HG02943 (cell line): ENCODE results near the gene TGM5.
"Not testable (repeated sequence)": the region's sequence is repeated elsewhere in the genome, so short reads cannot be mapped to it uniquely, and the experiment has no call there.

Source experiments
- ATAC-seq: cut with Tn5 transposase; IDR thresholded peaks from one replicate; pipeline ENCODE4 v1.9.1; 2021; ENCODE audit warnings: mild to moderate bottlenecking, low read depth, moderate library complexity; ENCODE audit not compliant: unreplicated experiment

Gene TGM5

GRCh38 chr15:43198992-43199391 lies 67.7 kb downstream of the TGM5 start:
- ATAC-seq = no peak

DNA sequence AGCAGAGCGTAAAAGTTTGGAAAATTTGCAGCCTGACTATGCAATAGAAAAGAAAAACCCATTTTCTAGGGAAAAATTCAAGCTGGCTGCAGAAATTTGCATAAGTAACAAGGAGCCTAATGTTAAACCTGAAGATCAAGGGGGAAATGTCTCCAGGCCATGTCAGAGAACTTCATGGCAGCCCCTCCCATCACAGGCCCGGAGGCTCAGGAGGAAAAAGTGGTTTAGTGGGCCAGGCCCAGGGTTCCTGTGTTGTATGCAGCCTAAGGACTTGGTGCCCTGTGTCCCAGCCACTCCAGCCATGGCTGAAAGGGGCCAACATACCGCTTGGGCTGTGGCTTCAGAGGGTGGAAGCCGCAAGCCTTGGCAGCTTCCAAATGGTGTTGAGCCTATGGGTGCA lies 68.2 kb downstream of the TGM5 start:
- ATAC-seq = not testable (repeated sequence)

DNA sequence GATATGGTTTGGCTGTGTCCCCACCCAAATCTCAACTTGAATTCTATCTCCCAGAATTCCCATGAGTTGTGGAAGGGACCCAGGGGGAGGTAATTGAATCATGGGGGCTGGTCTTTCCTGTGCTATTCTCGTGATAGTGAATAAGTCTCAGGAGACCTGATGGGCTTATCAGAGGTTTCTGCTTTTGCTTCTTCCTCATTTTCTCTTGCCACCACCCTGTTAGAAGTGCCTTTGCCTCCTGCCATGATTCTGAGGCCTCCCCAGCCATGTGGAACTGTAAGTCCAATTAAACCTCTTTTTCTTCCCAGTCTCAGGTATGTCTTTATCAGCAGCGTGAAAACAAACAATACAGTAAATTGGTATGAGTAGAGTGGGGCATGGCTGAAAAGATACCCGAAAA lies 69.0 kb downstream of the TGM5 start:
- ATAC-seq = not testable (repeated sequence)

- no peak for ATAC-seq
Observed at GRCh38 chr15:43196760-43197548, 69.8 kb downstream of the TGM5 start.

DNA sequence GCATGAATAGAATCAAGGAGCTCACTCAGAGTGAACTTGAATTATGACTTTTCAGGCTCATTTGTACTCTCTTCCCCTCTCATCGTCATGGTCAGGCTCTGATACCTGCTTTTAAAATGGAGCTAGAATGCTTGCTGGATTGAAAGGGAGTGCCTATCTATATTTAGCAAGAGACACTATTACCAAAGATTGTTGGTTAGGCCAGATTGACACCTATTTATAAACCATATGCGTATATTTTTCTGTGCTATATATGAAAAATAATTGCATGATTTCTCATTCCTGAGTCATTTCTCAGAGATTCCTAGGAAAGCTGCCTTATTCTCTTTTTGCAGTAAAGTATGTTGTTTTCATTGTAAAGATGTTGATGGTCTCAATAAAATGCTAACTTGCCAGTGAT lies 71.9 kb downstream of the TGM5 start:
- no peak for ATAC-seq

DNA sequence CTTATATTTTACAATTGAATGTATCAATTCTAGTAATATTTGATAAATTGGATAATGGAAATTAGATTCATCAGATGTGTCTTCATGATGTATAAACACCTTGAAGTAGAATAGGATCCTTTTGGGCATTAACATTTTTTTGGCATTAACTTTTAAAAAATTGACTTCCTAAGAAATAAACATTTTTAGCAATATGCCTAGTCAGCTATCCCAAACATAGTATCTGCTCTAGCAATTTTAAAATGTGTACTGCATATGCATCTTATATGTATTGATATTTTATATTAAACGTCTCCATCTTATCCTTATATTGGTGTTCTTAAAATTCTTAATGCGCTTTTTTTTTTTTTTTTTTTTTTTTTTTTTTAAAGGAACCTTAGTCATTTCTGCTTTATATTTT lies 73.0 kb downstream of the TGM5 start:
- no peak for ATAC-seq

- no peak for ATAC-seq
Observed at GRCh38 chr15:43190178-43190577, 76.5 kb downstream of the TGM5 start.

DNA sequence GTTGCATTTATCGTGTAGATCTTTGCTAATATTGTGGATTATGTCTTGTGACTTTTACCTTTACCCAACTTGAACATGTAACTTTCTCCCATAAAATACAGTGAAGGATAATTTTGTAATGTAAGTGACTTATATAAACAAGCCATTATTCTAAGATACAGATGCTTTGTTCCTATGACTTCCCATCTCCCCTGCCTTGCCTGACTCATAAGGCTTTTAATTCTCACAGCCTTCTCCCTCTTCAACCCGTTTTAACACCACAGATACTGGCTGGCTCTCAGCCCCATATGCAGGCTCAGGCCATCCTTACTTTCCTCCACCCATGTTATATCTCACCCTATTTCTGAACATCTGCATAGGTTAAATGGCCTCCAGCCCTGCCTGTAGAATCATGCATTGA lies 77.4 kb downstream of the TGM5 start:
- ATAC-seq = no peak

DNA sequence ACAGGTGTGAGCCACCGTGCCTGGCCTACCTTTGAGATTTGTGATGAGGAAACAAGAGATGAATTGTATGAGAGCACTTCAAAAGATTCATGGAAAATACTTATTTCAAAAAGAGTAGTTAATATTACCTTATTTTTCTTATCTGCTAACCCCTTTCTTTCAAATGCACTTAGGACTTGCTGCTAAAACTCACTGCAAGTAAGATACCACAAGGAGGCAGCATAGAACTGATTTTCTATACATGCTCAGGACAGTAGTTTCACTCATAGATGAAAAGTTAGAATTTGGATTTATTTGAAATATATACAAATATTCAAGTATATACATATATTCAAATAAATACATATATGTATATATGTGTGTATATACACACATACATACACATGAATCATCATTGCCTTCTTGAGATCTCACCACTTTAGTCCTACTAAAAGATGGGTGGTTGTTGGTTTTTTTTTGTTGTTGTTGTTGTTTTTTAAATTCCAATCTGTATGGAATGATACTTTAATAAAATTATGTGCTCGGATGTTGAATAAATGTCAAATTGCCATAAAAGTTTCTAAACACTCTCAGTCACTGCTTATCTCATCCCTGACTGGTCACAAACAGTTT lies 79.1 kb downstream of the TGM5 start:
- no peak for ATAC-seq

- ATAC-seq = peak; percentile 18
Observed at GRCh38 chr15:43186003-43186353, 80.8 kb downstream of the TGM5 start.

- ATAC-seq = peak; percentile 91
Observed at GRCh38 chr15:43185157-43186002, 81.3 kb downstream of the TGM5 start, which contains the start of gene CCNDBP1. Gene CCNDBP1 (plus strand): TSS chr15:43185403. CDS start chr15:43185499, 96 bp downstream.

DNA sequence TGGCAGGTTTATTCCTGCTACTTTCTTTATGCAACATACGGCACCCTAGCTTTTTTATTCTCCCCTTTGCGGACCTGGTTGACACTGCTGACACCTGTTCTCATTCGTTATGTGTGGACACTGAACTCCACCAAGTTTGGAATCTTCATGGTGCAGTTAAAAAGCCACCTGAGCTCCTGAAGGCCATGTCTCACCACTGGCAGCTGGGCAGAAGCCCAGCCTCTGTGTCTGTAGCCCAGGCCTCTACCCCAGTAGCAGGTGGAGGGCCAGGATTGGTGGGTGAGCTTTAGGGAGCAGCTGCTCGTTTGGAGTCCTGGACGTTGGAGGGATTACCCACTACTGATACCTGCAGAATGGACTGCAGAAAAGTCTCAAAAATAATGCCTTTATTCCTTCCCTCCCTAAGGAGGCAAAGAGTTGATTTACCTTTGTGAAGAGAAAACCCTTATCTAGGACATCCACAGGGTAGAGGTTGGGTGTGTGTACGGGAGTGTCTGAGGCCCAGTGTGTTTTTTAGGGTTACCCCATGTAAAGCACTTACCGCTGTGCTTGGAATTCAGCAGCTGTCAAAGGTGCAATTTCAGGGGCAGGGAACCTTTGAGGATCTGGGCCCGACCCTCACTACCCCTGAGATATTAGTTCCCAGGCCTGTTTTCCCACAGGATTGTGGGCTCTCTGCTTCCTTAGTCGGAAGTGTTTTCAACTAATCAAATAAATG lies 82.2 kb downstream of the TGM5 start:
- ATAC-seq = no peak

GRCh38 chr15:43183270-43183669 lies 83.5 kb downstream of the TGM5 start:
- no peak for ATAC-seq
